Neuronal stem cell (in vitro differentiated cells): ENCODE results near the gene OOSP2.
"Not testable (repeated sequence)": the region's sequence is repeated elsewhere in the genome, so short reads cannot be mapped to it uniquely, and the experiment has no call there.

ENCODE experiments used
- DNase-seq: peaks from one replicate; pipeline ENCODE4 v3.0.0-alpha.2; 2013; ENCODE audit warnings: low spot score
- H2AFZ ChIP-seq: one replicate; pipeline ENCODE4 v1.6.1; 2013; ENCODE audit warnings: mild to moderate bottlenecking, low read length, inconsistent platforms
- H2AK5ac ChIP-seq: 2 replicates; pipeline ENCODE4 v1.6.1; 2013; ENCODE audit warnings: low read depth, mild to moderate bottlenecking, inconsistent platforms, low read length, moderate library complexity, mixed read lengths
- H2BK120ac ChIP-seq: 2 replicates; pipeline ENCODE4 v1.6.1; 2013; ENCODE audit warnings: low read depth, mild to moderate bottlenecking, inconsistent platforms, low read length, moderate library complexity, mixed read lengths
- H2BK12ac ChIP-seq: one replicate; pipeline ENCODE4 v1.6.1; 2013; ENCODE audit warnings: low read length, inconsistent platforms
- H2BK15ac ChIP-seq: 2 replicates; pipeline ENCODE4 v1.6.1; 2013; ENCODE audit warnings: mild to moderate bottlenecking, low read length, inconsistent platforms, mixed read lengths
- H2BK5ac ChIP-seq: one replicate; pipeline ENCODE4 v1.6.1; 2013; ENCODE audit warnings: inconsistent platforms, mild to moderate bottlenecking, low read length, moderate library complexity
- H3K14ac ChIP-seq: one replicate; pipeline ENCODE4 v1.6.1; 2013; ENCODE audit warnings: low read length, inconsistent platforms
- H3K18ac ChIP-seq: 2 replicates; pipeline ENCODE4 v1.6.1; 2013; ENCODE audit warnings: low read length, inconsistent platforms
- H3K23ac ChIP-seq: 2 replicates; pipeline ENCODE4 v1.6.1; 2013; ENCODE audit warnings: low read depth, mild to moderate bottlenecking, mixed read lengths, low read length, inconsistent platforms; ENCODE audit not compliant: poor library complexity
- H3K27ac ChIP-seq: replicated peaks from 3 replicates; pipeline ENCODE4 v1.5.1; 2013; ENCODE audit warnings: low read length, inconsistent platforms
- H3K27me3 ChIP-seq, 3 experiments: 2 replicates each; pipeline ENCODE4 v1.6.1; 2013; ENCODE audit warnings: low read length in 3 of 3, mild to moderate bottlenecking in 2 of 3, inconsistent platforms in 1 of 3, low read depth in 1 of 3, mixed read lengths in 1 of 3, moderate library complexity in 1 of 3; ENCODE audit not compliant: control insufficient read depth in 3 of 3, insufficient read depth in 3 of 3
- H3K36me3 ChIP-seq, 2 donors: replicated peaks in 1 of 2; 2 replicates each; pipeline ENCODE4 v1.6.1; 2013; ENCODE audit warnings: low read length in 2 of 2; ENCODE audit not compliant: control insufficient read depth in 2 of 2, insufficient read depth in 2 of 2
- H3K4ac ChIP-seq: 2 replicates; pipeline ENCODE4 v1.6.1; 2013; ENCODE audit warnings: inconsistent platforms, mild to moderate bottlenecking, low read length, moderate library complexity
- H3K4me1 ChIP-seq, 2 donors: 1 replicate in 1 of 2; 2 replicates in 1 of 2; pipeline ENCODE4 v1.6.1; 2013; ENCODE audit warnings: low read length in 2 of 2, low read depth in 1 of 2; ENCODE audit not compliant: control insufficient read depth in 2 of 2, insufficient read depth in 1 of 2
- H3K4me2 ChIP-seq: one replicate; pipeline ENCODE4 v1.6.1; 2013; ENCODE audit warnings: mild to moderate bottlenecking, low read length, inconsistent platforms; ENCODE audit not compliant: insufficient read depth, poor library complexity, severe bottlenecking
- H3K4me3 ChIP-seq, 2 donors: 2 replicates each; pipeline ENCODE4 v1.5.1; 2013; ENCODE audit warnings: low read length in 2 of 2, mild to moderate bottlenecking in 2 of 2, inconsistent platforms in 1 of 2, moderate library complexity in 1 of 2
- H3K79me1 ChIP-seq: one replicate; pipeline ENCODE4 v1.6.1; 2013; ENCODE audit warnings: low read depth, mild to moderate bottlenecking, inconsistent platforms, low read length, moderate library complexity
- H3K9ac ChIP-seq: one replicate; pipeline ENCODE4 v1.6.1; 2013; ENCODE audit warnings: mild to moderate bottlenecking, low read depth, low read length, inconsistent platforms; ENCODE audit not compliant: poor library complexity
- H3K9me3 ChIP-seq, 2 donors: replicated peaks in 1 of 2; 2 replicates each; pipeline versions ENCODE3 to v1.6.1; 2013; ENCODE audit warnings: low read length in 2 of 2, mild to moderate bottlenecking in 2 of 2, inconsistent platforms in 1 of 2, low read depth in 1 of 2, mixed read lengths in 1 of 2, moderate library complexity in 1 of 2; ENCODE audit not compliant: control insufficient read depth in 2 of 2, insufficient read depth in 1 of 2
- H4K8ac ChIP-seq: one replicate; pipeline ENCODE4 v1.6.1; 2013; ENCODE audit warnings: low read depth, mild to moderate bottlenecking, inconsistent platforms, low read length, moderate library complexity
- H4K91ac ChIP-seq: one replicate; pipeline ENCODE4 v1.6.1; 2013; ENCODE audit warnings: low read length, low read depth, mild to moderate bottlenecking, inconsistent platforms; ENCODE audit not compliant: poor library complexity
- WGBS, 2 donors: extraction: QIAGEN DNeasy Blood & Tissue Kit; methylation state at CpG; one replicate each; pipeline ENCODE4 v1.1.7; 2013; ENCODE audit warnings: missing lambda C conversion rate in 2 of 2, mixed read lengths in 1 of 2; ENCODE audit not compliant: insufficient read length in 2 of 2, insufficient replicate concordance in 1 of 2; ENCODE audit errors: extremely low coverage in 2 of 2; 5-methylcytosine and 5-hydroxymethylcytosine counted together

The OOSP2 gene

DNA sequence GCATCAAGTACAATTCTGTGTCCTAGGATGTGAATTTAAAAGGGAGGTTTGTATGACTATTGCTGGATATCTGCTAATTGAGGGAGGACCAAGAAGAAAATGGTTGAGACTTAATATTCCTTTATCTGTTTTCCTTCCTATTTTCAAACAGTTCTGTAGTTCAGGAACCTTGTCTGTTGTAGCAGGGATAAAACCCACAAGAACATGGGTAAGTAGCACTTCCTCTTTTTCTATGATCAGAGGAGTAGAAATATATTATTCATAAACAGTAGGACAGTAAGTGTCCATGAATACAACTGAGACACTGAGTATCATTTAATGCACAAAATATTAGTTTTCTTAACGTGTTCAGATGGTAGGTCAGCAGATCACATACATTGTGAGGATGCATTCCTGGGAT, 23.9 kb downstream of the OOSP2 start:
- H3K4me1 ChIP-seq, result no peaks in the 10 kb centered on the region
- no peaks in the 10 kb centered on the region for H3K9me3 ChIP-seq
- H2AFZ ChIP-seq, result no peak overlapping the region
- H2BK15ac ChIP-seq, result no peak overlapping the region
- no peak overlapping the region for H2AK5ac ChIP-seq
- H4K91ac ChIP-seq, result no peak overlapping the region
- no peak overlapping the region for H3K27ac ChIP-seq
- no peak overlapping the region for H3K9ac ChIP-seq
- no peak overlapping the region for H3K4me2 ChIP-seq
- H2BK120ac ChIP-seq, result no peak overlapping the region
- no peak overlapping the region for H3K14ac ChIP-seq
- DNase-seq, result no peak
- no peaks in the 10 kb centered on the region for H3K79me1 ChIP-seq
- H2BK12ac ChIP-seq, result no peak overlapping the region
- H3K4me3 ChIP-seq, result no peak overlapping the region
- no peaks in the 10 kb centered on the region for H3K36me3 ChIP-seq
- no peak overlapping the region for H3K18ac ChIP-seq
- no peak overlapping the region for H3K4ac ChIP-seq
- no peak overlapping the region for H4K8ac ChIP-seq
- H3K27me3 ChIP-seq, result no peaks in the 10 kb centered on the region
- H2BK5ac ChIP-seq, result no peak overlapping the region
- no peak overlapping the region for H3K23ac ChIP-seq
- no CpG with 5 or more reads among the region's 1 CpG for WGBS, 2 donors

DNA sequence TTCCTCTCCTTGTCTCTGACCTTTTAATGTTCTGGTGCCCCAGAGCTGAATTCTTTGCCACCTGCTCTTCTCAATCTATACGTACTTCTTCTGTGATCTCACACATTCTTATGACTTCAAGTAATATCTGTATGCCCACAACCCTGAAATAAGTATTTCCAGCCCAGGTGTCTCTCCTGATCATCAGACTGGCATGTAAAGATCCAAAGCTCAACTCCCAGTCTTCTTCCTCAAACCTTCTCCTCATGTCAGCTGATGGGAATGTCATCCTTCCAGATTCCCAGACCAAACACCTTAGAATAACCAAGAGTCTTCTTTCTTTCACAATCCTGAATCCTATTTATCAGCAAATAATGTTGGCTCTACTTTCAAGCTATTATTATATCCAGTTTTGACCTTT, 25.6 kb downstream of the OOSP2 start:
- H3K18ac ChIP-seq, result no peak overlapping the region
- no peak overlapping the region for H3K27ac ChIP-seq
- H3K14ac ChIP-seq, result no peak overlapping the region
- no peaks in the 10 kb centered on the region for H3K27me3 ChIP-seq
- H3K4me3 ChIP-seq, result no peak overlapping the region
- H3K9me3 ChIP-seq, result no peaks in the 10 kb centered on the region
- H2BK15ac ChIP-seq, result no peak overlapping the region
- H2BK5ac ChIP-seq, result no peak overlapping the region
- no peaks in the 10 kb centered on the region for H3K79me1 ChIP-seq
- H3K4me1 ChIP-seq, result no peaks in the 10 kb centered on the region
- no peak overlapping the region for H2AFZ ChIP-seq
- no peak overlapping the region for H3K23ac ChIP-seq
- H3K9ac ChIP-seq, result no peak overlapping the region
- DNase-seq, result no peak
- no peak overlapping the region for H2BK12ac ChIP-seq
- H3K4me2 ChIP-seq, result no peak overlapping the region
- H3K4ac ChIP-seq, result no peak overlapping the region
- H2AK5ac ChIP-seq, result no peak overlapping the region
- no peak overlapping the region for H4K8ac ChIP-seq
- H2BK120ac ChIP-seq, result no peak overlapping the region
- H4K91ac ChIP-seq, result no peak overlapping the region
- no CpG with 5 or more reads among the region's 1 CpG for WGBS, 2 donors
- H3K36me3 ChIP-seq, result no peaks in the 10 kb centered on the region

DNA sequence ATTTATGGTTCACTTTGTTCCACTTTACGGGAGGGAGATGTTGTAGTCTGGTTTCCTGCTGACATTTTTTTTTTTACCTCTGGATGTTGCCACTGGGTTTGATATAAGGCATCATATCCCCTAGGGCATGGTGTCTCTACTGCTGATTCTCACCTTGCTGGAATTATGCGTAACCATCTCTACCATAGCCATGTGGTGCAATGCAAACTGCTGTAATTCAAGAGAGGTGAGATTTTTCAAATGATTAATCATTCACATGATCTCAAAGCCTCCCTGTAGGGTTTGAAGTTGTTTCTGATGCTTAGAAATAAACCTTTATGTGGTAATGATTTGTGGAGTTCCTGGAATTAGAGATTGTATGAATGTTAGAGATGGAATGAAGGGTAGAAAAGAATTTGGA, 29.2 kb downstream of the OOSP2 start:
- no peak for DNase-seq
- Histone ChIP-seq H3K27ac (no peak overlapping the region), H3K23ac (no peak overlapping the region), H3K36me3 (no peaks in the 10 kb centered on the region), H2BK5ac (no peak overlapping the region), H3K4ac (no peak overlapping the region), H4K8ac (no peak overlapping the region), H3K4me1 (no peaks in the 10 kb centered on the region), H3K79me1 (no peaks in the 10 kb centered on the region), H4K91ac (no peak overlapping the region), H2BK15ac (no peak overlapping the region), H3K27me3 (no peaks in the 10 kb centered on the region), H3K4me2 (no peak overlapping the region), H2AFZ (no peak overlapping the region), H3K14ac (no peak overlapping the region), H3K4me3 (no peak overlapping the region), H3K9me3 (no peaks in the 10 kb centered on the region), H3K9ac (no peak overlapping the region), H2BK120ac (no peak overlapping the region), H3K18ac (no peak overlapping the region), H2AK5ac (no peak overlapping the region), H2BK12ac (no peak overlapping the region)
- WGBS, 2 donors, result no CpG with 5 or more reads among the region's 2 CpGs

DNA sequence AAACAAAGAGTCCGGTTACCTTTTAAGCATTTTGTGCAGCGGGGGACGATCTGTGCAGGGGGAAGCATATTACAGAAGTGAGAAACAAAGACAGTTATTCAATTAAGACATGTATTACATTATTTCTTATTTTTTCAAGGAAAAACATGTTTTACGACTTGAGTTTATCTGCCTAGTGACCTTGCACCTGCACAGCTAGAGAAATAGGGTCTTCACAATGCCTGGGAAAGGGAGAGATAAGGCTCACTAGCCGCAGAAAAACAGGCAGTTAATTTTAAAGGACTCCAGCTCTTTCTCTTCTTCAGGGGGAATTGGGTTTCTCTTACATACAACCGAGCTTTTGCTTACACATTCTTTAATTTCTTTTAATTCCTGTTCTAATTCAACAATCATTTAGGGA, 31.4 kb downstream of the OOSP2 start:
- H2BK5ac ChIP-seq, H2BK15ac ChIP-seq, H2BK12ac ChIP-seq, H3K23ac ChIP-seq, H3K4me1 ChIP-seq, H2BK120ac ChIP-seq, H3K4ac ChIP-seq, H3K36me3 ChIP-seq, H3K4me3 ChIP-seq, H4K91ac ChIP-seq, H3K27ac ChIP-seq, H3K14ac ChIP-seq, H2AFZ ChIP-seq, H4K8ac ChIP-seq, H3K18ac ChIP-seq, DNase-seq, H3K9me3 ChIP-seq, H3K79me1 ChIP-seq, H3K9ac ChIP-seq, H2AK5ac ChIP-seq, H3K4me2 ChIP-seq, H3K27me3 ChIP-seq: not testable (repeated sequence)
- WGBS, 2 donors, result no CpG with 5 or more reads among the region's 6 CpGs
